Omental fat pad (tissue), 4 donors: Measurements from ENCODE around the gene CYSRT1. TPM values are rescaled to one million over a fixed set of nuclear protein-coding genes. Genes with fewer than 3 reads are reported as not detected.

Experiments used
- ATAC-seq: fragments of 150-250 bp; one replicate; pipeline ENCODE4 v1.9.1; 2016; ENCODE audit warnings: mild to moderate bottlenecking, moderate library complexity; ENCODE audit not compliant: low FRiP score
- DNase-seq: peaks from one replicate; pipeline ENCODE4 v3.0.0-alpha.2; 2019; ENCODE audit warnings: low spot score
- CTCF ChIP-seq, 3 donors: fragments of 450-650 bp; IDR thresholded peaks; one replicate each; pipeline ENCODE4 v1.5.1; 2016 to 2017; ENCODE audit warnings: antibody characterized with exemption in 3 of 3, mild to moderate bottlenecking in 3 of 3, moderate library complexity in 2 of 3
- total RNA-seq, 4 donors: library from RNA; depleted of rRNA; stranded (reverse); fragments of >200 nt; gene quantifications; one replicate each; pipeline ENCODE4 v1.1.0, GENCODE V29; 2016

The CYSRT1 gene
- total RNA-seq, 4 donors from 2014 or later: 0.36 to 0.65 (median 0.38) TPM; not detected in 1

DNA sequence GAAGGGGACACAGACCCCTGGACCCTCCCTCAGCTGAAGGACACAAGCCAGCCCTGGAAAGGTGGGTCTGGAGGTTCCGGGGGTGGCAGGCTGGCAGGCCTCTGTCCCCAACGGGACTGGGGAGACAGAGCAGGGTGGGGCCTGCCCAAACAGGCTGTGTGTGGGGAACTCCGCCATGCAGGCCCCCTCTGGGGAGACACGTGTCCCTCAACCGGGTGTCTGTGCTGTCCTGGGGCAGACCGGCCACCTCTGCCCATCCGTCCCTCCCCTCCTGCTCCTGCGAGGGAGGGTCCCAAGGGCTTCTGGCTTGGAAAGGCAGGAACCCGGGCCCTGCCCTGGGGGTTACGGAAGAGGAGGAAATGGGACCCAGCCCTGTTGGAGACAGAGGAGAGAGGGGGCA lies 7.1 kb downstream of the CYSRT1 start:
- no peak for ATAC-seq
- no peak for TF ChIP-seq CTCF (IDR thresholded peaks at IDR 0.05)

DNA sequence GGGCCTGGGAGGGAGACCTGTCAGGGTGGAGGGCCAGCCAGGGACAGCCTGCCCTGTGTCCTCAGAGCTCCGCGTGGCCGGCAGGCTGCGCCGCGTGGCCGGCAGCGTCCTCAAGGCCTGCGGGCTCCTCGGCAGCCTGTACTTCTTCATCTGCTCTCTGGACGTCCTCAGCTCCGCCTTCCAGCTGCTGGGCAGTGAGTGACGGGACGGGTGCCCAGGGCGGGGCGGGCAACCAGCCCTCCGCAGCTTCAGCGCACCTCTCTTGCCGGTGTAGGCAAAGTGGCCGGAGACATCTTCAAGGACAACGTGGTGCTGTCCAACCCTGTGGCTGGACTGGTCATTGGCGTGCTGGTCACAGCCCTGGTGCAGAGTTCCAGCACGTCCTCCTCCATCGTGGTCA lies 7.5 kb downstream of the CYSRT1 start:
- no peak for ATAC-seq

More for the DNA sequence above, 7.1 kb downstream of the CYSRT1 start:
- DNase-seq: no peak

GRCh38 chr9:137233143-137233980 lies 8.4 kb downstream of the CYSRT1 start:
- DNase-seq: no peak
- no peak for TF ChIP-seq CTCF (IDR thresholded peaks at IDR 0.05)

More for the DNA sequence above, 7.5 kb downstream of the CYSRT1 start:
- no peak for TF ChIP-seq CTCF (IDR thresholded peaks at IDR 0.05)
- no peak for DNase-seq

DNA sequence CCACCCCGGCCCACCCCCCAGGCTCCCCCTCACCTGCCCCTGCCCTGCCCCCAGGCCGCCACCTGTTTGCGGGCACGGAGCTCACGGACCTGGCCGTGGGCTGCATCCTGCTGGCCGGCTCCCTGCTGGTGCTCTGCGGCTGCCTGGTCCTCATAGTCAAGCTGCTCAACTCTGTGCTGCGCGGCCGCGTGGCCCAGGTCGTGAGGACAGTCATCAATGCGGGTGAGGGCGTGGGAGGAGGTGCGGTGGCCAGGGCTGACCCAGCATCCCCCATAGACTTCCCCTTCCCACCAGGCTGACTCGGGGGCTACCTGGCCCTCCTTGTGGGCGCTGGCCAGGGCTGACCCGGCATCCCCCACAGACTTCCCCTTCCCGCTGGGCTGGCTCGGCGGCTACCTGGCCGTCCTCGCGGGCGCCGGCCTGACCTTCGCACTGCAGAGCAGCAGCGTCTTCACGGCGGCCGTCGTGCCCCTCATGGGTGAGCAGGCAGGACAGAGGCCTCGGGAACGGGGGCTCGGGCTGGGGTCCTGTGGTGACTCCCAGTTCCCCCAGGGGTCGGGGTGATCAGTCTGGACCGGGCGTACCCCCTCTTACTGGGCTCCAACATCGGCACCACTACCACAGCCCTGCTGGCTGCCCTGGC lies 9.2 kb downstream of the CYSRT1 start:
- TF ChIP-seq CTCF (IDR thresholded peaks at IDR 0.05): no peak
- no peak for ATAC-seq
- no peak for DNase-seq

More at GRCh38 chr9:137233143-137233980, 8.4 kb downstream of the CYSRT1 start:
- no peak for ATAC-seq

DNA sequence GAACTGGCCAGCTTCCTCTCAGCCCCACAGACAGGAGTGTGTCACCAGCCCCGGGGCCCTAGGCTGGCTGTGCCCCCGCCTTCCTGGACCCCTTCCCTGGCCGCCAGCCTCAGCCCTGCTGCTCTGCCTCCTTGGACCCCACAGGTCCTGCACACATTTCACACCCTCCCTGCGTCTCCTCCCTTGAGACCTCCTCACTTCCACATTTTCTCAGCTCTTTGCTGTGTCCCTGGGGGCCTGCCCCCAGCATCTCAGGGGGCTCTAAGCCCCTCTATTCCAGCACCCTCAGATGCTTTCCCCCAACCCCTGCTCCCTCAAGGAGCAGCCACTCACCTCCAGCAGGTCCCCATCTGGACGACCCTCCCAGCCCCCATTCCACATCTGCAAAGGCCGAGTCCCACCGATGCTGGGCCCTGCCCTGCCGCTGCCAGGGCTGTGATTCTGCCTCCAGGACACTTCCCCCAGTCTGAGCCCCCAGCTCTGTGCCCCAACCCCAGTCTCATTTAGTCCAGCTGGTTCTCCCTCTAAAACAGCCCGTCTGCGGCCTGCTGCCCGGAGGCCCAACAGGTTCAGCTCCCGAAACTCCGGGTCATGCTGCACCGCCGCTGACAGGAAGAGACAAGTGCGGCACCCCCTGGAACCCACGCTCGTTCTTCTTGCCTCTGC lies 9.9 kb downstream of the CYSRT1 start:
- no peak for DNase-seq
- no peak for ATAC-seq
- no peak for TF ChIP-seq CTCF (IDR thresholded peaks at IDR 0.05)

- ATAC-seq: no peak
- no peak for TF ChIP-seq CTCF (IDR thresholded peaks at IDR 0.05)
- no peak for DNase-seq
Observed at GRCh38 chr9:137235424-137236237, 10.7 kb downstream of the CYSRT1 start.
